HG03108 (cell line): ENCODE results near the gene IGSF22.

Experiments used
- ATAC-seq: cut with Tn5 transposase; IDR thresholded peaks from one replicate; pipeline ENCODE4 v1.9.1; 2021; ENCODE audit warnings: moderate library complexity; ENCODE audit not compliant: unreplicated experiment

IGSF22 gene

GRCh38 chr11:18714443-18714780, 11.6 kb downstream of the IGSF22 start:
- no peak for ATAC-seq

DNA sequence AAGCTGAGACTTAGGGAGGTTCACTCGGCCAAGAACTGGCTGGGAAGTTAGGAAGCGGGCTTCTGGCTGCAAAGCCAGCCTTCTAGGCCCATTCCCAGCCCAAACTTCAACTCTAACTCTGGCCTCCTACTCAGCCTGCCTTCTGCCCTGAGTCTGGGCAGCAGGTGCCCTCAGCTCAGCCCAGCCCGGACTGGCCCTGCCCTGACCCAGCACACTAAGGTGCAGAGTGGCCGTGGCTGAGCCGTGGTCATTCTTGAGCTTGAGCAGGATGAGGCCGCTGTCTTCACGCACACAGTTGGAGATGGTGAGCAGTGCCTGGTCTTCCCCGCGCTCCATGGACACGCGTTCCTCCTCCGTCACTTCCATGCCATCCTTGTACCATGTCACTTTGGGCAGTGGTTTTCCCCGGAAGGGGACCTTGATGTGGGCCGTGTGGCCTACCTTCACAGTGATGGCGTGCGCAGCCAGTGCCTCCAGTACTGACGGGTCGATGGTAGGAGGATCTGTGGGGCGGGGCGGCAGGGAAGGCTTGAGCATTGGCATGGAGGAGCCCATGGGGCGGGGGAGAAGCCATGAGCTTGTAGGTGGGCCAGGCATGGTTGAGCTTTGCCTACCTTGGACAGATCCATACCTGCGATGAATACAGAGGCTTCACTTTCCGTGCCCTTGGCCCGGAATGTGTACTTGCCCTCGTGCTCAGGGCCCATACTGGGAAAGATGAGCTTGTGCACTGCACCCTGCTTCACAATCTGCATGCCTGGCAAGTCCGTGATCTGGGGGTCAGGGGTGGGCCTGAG, 12.1 kb downstream of the IGSF22 start:
- ATAC-seq = no peak

DNA sequence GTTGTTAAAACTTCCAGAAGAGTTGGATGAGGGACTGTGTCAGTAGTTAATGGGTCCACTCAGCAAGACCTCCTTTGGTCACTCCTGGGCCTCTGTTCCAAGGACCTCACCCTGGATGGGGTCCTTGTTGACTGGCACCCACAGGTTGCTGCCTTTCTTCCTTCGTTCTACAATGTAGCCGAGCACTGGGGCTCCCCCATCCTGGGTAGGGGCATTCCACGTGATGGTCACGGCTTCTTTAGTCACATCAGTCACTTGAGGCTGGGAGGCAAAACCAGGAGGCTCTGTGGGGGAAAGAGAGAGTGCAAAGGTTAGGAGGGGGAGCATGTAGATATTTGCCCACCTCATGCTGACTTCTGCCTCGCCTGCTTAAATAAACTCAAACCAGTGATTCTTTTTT, 15.4 kb downstream of the IGSF22 start:
- no peak for ATAC-seq

GRCh38 chr11:18709414-18709813, 16.6 kb downstream of the IGSF22 start:
- ATAC-seq = no peak

- no peak for ATAC-seq
Measured at GRCh38 chr11:18707811-18708340, 18.1 kb downstream of the IGSF22 start.

DNA sequence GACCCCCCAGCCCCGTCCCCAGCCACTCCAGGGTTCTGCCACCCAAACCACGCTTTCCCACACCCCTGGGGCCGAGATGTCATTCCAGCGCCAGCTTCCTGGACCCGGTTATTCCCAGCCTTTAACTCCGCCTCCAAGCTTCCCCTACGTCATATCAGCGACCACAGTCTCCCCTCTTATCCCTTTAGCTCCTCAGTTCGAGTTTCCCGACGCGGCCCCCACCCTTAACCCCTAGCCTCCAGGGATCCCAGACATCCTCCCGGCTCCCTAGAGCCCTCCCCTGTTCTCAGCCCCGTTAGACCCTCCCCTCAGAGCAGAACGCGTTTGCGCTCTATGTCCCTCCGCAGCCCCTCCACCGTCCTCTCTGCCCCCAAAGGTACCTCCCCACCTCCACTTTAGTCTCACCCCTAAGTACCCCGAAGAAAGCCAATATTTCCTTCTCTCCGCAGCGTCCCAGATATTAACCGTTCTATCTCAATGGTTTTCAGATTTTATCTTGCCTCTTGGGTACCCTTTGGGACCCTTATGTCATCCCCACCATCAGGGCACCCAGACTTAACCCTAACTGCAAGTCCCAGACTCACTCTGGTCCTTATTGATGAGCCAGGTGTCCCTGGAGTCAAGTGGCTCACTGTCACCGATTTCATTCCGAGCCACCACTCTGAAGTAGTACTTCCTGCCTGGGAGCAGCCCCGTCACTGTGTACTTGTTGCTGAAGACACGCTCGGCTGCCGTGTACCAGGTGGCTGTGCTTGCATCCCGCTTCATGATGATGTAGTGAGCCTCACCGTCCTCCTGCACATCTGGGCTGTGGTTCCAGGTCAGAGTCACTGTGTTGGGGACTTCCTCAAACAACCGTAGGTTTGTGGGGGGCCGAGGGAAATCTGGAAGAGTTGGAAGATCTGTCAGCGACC, 19.4 kb downstream of the IGSF22 start:
- ATAC-seq = peak; percentile 69

DNA sequence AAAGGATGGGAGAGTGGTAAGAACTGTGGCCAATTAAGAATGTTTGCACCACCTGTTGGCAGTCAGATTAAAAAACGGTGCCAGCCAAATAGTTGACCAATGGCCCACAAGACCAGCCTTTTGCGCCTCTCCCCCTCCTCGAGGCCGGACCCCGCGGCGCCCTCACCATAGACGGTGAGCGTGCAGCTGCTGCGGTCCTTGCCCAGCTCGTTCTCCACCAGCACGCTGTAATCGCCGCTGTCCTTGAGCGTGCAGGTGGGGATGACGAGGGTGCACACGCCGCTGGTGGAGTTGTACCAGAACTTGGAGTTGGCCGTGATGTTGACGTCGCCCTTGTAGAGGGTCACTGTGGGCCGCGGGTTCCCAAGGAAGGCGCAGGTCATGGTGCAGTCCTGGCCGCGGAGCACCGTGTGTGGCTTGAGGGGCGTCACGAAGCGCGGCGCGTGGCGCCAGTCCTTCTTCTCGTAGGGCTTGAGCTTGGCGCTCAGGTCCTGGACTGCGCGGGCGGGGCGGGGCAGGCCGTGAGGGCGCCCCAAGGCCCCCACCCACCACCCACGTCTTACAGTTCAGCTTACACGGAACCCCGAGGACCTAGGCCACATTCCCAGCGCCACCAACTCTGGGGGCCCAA, 20.2 kb downstream of the IGSF22 start:
- ATAC-seq = no peak

DNA sequence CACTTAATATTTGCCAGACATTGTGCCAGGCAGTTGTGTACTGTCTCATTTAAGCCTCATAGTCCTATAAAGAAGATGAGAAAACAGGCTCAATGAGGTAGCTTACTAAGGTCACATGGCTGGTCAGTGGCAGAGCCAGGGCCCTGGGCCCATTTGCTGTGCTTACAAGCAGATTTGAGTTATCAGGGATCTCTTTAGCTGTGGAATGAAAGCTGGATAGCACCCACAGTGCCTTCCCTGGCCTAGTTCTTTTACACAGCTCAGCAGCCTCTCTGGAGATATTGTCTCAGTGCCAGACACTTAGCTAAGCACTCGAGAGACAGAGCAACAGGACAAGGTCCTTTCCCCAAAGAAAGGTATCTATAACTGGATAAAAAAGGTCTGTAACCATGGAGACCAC, 21.3 kb downstream of the IGSF22 start:
- ATAC-seq = no peak

DNA sequence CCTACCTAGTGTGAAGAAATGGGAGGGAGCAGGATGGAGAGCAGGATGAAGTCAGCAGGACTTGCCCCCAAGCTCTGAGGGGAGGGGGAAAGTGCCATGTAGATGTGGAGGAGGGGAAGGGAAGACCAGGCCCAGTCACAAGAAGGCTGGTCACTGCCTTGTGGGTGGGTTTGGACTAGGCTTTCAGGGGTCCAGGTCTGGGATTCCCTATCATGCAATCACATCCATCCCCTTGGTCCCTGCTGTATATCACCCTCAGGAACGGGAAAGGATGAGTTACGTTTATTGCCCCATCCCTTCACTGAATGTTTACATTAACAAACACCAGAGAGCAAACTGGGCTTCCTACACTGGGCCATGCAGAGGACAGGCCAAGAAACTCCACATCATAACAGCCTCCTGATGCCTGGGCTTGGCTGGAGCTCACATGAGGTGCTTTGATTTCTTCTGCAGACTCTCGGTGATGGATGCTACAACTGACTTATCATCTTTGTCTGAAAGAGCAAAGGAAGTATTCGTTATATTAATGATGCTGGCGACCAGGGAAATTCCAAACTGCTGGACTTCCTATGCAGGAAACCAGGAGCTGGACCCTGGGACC, 21.8 kb downstream of the IGSF22 start:
- ATAC-seq = no peak

GRCh38 chr11:18703001-18703763, 22.8 kb downstream of the IGSF22 start:
- ATAC-seq = no peak

- ATAC-seq = no peak
Measured at GRCh38 chr11:18701614-18702216, 24.3 kb downstream of the IGSF22 start.

GRCh38 chr11:18700872-18701271, 25.1 kb downstream of the IGSF22 start:
- ATAC-seq = no peak

DNA sequence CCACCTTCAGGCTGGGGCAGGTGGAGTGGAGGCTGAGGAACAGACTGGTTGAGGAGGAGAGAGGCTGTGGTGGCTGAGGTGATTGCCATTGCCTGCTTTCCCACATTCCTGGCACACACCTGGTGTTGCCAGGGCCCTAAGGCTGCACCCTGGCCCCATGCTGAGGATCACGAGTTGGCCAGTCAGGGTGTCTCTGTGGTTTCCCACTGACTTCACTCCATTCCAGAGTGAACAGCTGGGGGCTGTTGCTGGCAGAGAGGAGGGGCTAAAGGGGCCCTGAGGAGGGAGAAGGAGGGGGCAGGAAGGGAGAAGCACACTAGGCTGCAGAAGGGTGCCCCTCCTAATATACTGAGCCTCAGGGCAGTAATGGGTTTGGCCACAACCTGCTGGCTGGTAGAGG, 25.6 kb downstream of the IGSF22 start:
- ATAC-seq = no peak

GRCh38 chr11:18699848-18700261, 26.1 kb downstream of the IGSF22 start:
- no peak for ATAC-seq

DNA sequence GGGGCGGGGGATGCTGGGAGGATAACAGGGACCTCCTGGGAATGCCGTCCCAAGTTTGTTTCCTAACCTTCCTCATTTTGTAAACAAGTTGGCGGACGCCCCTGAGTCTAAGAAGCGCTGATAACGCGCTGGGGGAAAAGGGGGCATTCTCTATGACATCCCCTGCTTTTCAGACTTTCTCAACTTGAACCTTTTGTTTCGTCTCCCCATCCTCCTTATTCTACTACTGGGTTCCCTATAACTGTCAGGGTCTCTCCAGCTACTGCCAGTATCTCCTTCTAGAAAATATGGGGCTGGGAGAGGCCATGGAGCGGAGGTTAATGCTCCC, 26.8 kb downstream of the IGSF22 start:
- no peak for ATAC-seq

GRCh38 chr11:18698341-18699268, 27.4 kb downstream of the IGSF22 start, which contains the start of gene TMEM86A:
TMEM86A (plus strand) TSS chr11:18698779; CDS start chr11:18698887, 108 bp downstream.
- ATAC-seq = peak; percentile 88

DNA sequence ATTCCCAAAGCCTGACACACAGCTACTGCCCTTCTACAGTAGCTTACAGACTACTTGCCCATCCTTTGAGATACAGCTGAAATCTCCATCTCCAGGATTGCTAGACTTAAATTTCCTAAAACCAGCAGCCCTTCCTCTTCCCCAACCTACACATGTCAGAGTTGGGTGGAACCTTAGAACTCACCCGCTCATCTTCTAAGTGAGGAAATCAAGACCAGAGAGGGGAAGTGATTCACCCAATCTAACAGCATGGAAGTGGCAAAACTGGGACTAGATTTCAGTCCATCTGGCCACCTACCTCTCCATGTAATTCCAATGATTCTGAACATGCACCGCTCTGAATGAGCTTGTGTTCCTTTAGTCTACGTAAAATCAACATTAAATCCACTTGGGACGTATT, 28.4 kb downstream of the IGSF22 start:
- no peak for ATAC-seq

DNA sequence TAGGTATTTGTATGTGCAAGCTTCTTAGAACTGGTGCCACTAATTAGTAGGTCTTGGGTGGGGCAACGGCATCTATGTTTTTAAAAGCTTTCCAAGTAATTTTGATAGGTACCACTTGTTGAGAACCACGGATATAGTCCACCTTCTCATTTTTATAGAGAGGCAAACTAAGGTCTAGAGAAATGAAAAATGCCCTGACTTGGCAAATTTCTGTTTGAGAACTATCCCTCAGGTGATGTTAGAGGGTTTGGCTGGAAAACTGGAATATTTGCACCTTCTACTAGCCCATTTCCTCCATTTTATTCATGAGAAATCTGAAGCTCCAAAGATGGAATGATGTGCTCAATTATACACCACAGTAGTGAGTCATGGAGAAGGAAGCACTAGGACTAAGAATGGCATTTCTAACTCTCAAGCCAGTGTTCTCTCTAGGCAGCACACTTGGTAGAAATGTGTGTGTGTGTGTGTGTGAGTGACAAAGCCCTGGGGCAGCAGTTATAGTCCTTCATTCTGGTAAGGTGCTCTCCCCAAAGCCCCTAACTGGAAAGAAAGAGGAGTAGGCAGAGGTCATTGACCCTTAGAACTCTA, 29.3 kb downstream of the IGSF22 start:
- ATAC-seq = no peak
